Neural progenitor cell (in vitro differentiated cells): Measurements from ENCODE around the gene SLC26A6. TPM values are rescaled to one million over a fixed set of nuclear protein-coding genes. Genes with fewer than 3 reads are reported as not detected.

Experiments used
- DNase-seq: peaks from one replicate; pipeline ENCODE4 v3.0.0-alpha.2; 2016; ENCODE audit warnings: low spot score
- H2AFZ ChIP-seq: fragments of 200-600 bp; sonication (generic); replicated peaks from 2 replicates; pipeline ENCODE4 v1.6.1; 2016; ENCODE audit warnings: antibody characterized with exemption
- H3F3A ChIP-seq: fragments of 200-600 bp; sonication (generic); 2 replicates; pipeline ENCODE4 v1.6.1; 2016; ENCODE audit warnings: antibody characterized with exemption, low read depth
- H3K27ac ChIP-seq: fragments of 200-600 bp; sonication (generic); 2 replicates; pipeline ENCODE4 v1.5.1; 2016; ENCODE audit warnings: mild to moderate bottlenecking
- H3K27me3 ChIP-seq: fragments of 200-600 bp; sonication (generic); 2 replicates; pipeline ENCODE4 v1.6.1; 2016; ENCODE audit warnings: mild to moderate bottlenecking, moderate library complexity
- H3K36me3 ChIP-seq: fragments of 200-600 bp; sonication (generic); 2 replicates; pipeline ENCODE4 v1.5.1; 2016
- H3K4me1 ChIP-seq: fragments of 200-600 bp; sonication (generic); 2 replicates; pipeline ENCODE4 v1.6.1; 2016; ENCODE audit warnings: mixed run types
- H3K4me2 ChIP-seq: fragments of 200-600 bp; sonication (generic); 2 replicates; pipeline ENCODE4 v1.6.1; 2016
- H3K4me3 ChIP-seq: fragments of 200-600 bp; sonication (generic); 2 replicates; pipeline ENCODE4 v1.5.1; 2016
- H3K79me2 ChIP-seq: fragments of 200-600 bp; sonication (generic); 2 replicates; pipeline ENCODE4 v1.6.1; 2016; ENCODE audit warnings: low read depth
- H3K9ac ChIP-seq: fragments of 200-600 bp; sonication (generic); 2 replicates; pipeline ENCODE4 v1.6.1; 2016
- H3K9me3 ChIP-seq: fragments of 200-600 bp; sonication (generic); 2 replicates; pipeline ENCODE4 v1.5.1; 2016; ENCODE audit warnings: low read depth
- H4K20me1 ChIP-seq: fragments of 200-600 bp; sonication (generic); 2 replicates; pipeline ENCODE4 v1.6.1; 2016; ENCODE audit warnings: low read depth
- H3K27ac Mint-ChIP-seq: 3 replicates; pipeline ENCODE4 v1.8.0; 2021; ENCODE audit warnings: mixed read lengths
- H3K27me3 Mint-ChIP-seq: 2 replicates; pipeline ENCODE4 v1.8.0; 2022; ENCODE audit warnings: low read depth, mild to moderate bottlenecking, inconsistent platforms, moderate library complexity, mixed read lengths; ENCODE audit not compliant: insufficient read depth
- H3K36me3 Mint-ChIP-seq: 3 replicates; pipeline ENCODE4 v1.8.0; 2021; ENCODE audit warnings: mixed read lengths
- H3K4me1 Mint-ChIP-seq: 3 replicates; pipeline ENCODE4 v1.8.0; 2021; ENCODE audit warnings: mixed read lengths
- H3K4me3 Mint-ChIP-seq: 3 replicates; pipeline ENCODE4 v1.8.0; 2021; ENCODE audit warnings: mild to moderate bottlenecking, moderate library complexity, mixed read lengths
- H3K9me3 Mint-ChIP-seq: 3 replicates; pipeline ENCODE4 v1.8.0; 2020; ENCODE audit warnings: mixed read lengths
- EZH2 ChIP-seq: fragments of 200-600 bp; sonication (generic); IDR thresholded peaks from 2 replicates; pipeline ENCODE4 v1.6.1; 2017; ENCODE audit warnings: antibody characterized with exemption, mild to moderate bottlenecking, moderate library complexity
- EZH2phosphoT487 ChIP-seq: fragments of 200-600 bp; sonication (generic); IDR thresholded peaks from 2 replicates; pipeline ENCODE4 v1.6.1; 2017; ENCODE audit warnings: antibody characterized with exemption
- total RNA-seq: library from RNA; depleted of rRNA; stranded (reverse); fragments of >200 nt; gene quantifications from 2 replicates; pipeline ENCODE4 v1.2.3, GENCODE V29; 2015; ENCODE audit warnings: low replicate concordance
- TF ChIP-seq, protein P1 (sequence below): fragments of 200-600 bp; sonication (generic); IDR thresholded peaks from 2 replicates; pipeline ENCODE4 v1.5.1; 2017; ENCODE audit warnings: antibody characterized with exemption, mild to moderate bottlenecking

SLC26A6 gene
- 42.5 and 78.9 TPM in 2 replicates for total RNA-seq

DNA sequence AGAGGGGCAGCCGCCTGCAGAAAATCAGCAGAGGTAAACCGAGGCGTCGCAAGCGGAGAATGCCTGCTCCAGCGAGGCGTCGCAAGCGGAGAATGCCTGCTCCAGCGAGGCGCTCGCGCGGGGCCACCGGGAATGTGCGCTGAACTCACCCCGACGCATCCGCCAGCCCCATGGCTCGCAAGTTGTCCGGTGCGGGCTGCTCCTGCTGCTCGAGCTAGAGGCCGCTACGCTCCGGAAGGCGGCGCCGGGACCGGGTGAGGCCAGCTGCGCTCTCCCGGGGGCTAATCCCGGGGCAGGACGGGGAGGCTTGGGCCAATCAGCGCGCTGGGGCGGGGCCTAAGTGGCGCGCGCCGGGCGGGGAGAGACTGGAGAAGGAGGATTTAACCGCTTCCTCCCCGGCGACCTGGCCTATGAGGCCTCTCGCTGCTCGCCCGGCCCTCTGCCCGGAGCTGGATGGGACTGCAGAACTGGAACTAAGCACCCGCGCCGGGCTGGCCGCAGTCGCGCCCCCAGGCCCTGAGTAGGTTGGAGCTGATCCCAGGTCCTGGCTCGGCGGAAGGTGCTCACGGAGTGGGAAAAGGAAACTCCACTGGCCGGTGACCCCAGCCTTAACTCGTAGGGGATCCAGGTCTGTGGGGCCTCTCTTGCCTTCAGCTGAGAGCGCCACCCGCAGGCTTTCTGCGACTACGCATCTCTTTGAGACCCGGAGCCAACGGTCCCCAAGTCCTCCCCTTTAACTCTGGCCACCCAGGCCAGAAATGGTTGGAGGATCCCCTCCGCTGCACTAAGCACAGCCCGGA is at the start of gene SLC26A6:
TSS of gene SLC26A6 (minus strand) at position 240 of the 800 bp plus-strand sequence. CDS start at position 172, 68 bp downstream.
- H2AFZ ChIP-seq: peak within 1 kb of the TSS; percentile 57
- peaks cover 20% of the 10 kb centered on the region for H3K4me1 Mint-ChIP-seq

DNA sequence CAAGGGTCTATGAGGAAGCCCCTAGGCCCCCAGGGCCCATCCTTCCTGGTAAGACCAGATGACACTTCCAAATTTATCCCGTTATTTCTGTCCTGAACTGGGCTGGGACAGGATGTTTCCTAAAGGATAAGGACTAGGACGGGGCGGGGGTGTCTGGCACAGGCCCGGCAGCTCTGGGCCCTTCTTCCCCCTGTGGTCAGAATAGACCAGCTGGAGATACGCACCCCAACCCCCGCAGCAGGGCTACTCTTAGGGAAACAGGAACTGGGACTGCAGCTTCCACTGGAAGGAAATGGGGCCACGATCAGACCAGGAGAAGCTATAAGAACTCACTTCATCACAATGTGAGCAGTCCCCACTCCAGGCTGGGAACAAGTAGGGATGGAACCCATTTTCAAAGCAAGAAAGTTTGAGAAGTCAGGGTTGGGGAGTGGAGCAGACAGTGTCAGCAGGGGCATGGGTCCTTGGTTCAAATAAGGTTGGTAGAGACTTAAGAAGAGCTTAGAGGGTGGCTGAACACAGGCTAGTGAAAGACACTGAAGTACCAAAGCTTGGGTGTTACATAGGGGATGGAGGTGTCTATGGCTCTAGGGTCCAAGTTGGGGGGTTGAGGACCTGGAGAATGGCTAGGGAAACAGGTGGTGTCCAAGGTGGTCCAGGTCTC is 49.4 kb upstream of the SLC26A6 start:
- no peak for DNase-seq
- Histone ChIP-seq H3K36me3 (no peaks in the 10 kb centered on the region), H3K4me3 (peak overlapping the region; percentile 97), H3K9me3 (no peaks in the 10 kb centered on the region), H3F3A (peaks cover 37% of the 10 kb centered on the region), H3K79me2 (peaks cover 28% of the 10 kb centered on the region), H3K4me2 (peak overlapping the region; percentile 88), H3K27me3 (no peaks in the 10 kb centered on the region), H3K4me1 (peaks cover 9% of the 10 kb centered on the region), H3K27ac (no peak overlapping the region), H4K20me1 (peaks cover 57% of the 10 kb centered on the region), H3K9ac (peak overlapping the region; percentile 52), H2AFZ (no peak overlapping the region)
- Mint-ChIP-seq H3K27me3 (peaks cover 11% of the 10 kb centered on the region), H3K4me1 (peaks cover 20% of the 10 kb centered on the region), H3K36me3 (peaks cover 19% of the 10 kb centered on the region), H3K4me3 (peak overlapping the region; percentile 93), H3K27ac (peak overlapping the region; percentile 48), H3K9me3 (no peaks in the 10 kb centered on the region)
- TF ChIP-seq, protein P1, sequence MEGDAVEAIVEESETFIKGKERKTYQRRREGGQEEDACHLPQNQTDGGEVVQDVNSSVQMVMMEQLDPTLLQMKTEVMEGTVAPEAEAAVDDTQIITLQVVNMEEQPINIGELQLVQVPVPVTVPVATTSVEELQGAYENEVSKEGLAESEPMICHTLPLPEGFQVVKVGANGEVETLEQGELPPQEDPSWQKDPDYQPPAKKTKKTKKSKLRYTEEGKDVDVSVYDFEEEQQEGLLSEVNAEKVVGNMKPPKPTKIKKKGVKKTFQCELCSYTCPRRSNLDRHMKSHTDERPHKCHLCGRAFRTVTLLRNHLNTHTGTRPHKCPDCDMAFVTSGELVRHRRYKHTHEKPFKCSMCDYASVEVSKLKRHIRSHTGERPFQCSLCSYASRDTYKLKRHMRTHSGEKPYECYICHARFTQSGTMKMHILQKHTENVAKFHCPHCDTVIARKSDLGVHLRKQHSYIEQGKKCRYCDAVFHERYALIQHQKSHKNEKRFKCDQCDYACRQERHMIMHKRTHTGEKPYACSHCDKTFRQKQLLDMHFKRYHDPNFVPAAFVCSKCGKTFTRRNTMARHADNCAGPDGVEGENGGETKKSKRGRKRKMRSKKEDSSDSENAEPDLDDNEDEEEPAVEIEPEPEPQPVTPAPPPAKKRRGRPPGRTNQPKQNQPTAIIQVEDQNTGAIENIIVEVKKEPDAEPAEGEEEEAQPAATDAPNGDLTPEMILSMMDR: no peak
- no peak for TF ChIP-seq EZH2
- TF ChIP-seq EZH2phosphoT487: no peak

More for the DNA sequence above, at the start of gene SLC26A6:
- Histone ChIP-seq H3K79me2 (peaks cover 14% of the 10 kb centered on the region), H3K4me3 (peak within 1 kb of the TSS; percentile 78), H3K27me3 (no peaks in the 10 kb centered on the region), H3K4me1 (peaks cover 18% of the 10 kb centered on the region), H4K20me1 (peaks cover 24% of the 10 kb centered on the region), H3K4me2 (peak within 1 kb of the TSS; percentile 98), H3F3A (peaks cover 21% of the 10 kb centered on the region), H3K36me3 (no peaks in the 10 kb centered on the region), H3K9me3 (no peaks in the 10 kb centered on the region), H3K9ac (peak within 1 kb of the TSS; percentile 71), H3K27ac (peak within 1 kb of the TSS; percentile 55)
- peaks cover 12% of the 10 kb centered on the region for H3K36me3 Mint-ChIP-seq
- peak; percentile 100 for DNase-seq
- H3K27ac Mint-ChIP-seq: peak within 1 kb of the TSS; percentile 63
- peaks cover 9% of the 10 kb centered on the region for H3K27me3 Mint-ChIP-seq
- TF ChIP-seq EZH2phosphoT487: peak; percentile 12
- peak; percentile 36 for TF ChIP-seq EZH2
- TF ChIP-seq, protein P1: peak; percentile 77
- no peaks in the 10 kb centered on the region for H3K9me3 Mint-ChIP-seq
- peak within 1 kb of the TSS; percentile 90 for H3K4me3 Mint-ChIP-seq

- Histone ChIP-seq H3K27ac (no peak overlapping the region), H4K20me1 (peaks cover 50% of the 10 kb centered on the region), H3F3A (peaks cover 31% of the 10 kb centered on the region), H2AFZ (no peak overlapping the region), H3K36me3 (no peaks in the 10 kb centered on the region), H3K9me3 (no peaks in the 10 kb centered on the region), H3K4me3 (peak overlapping the region; percentile 97), H3K9ac (no peak overlapping the region), H3K79me2 (peaks cover 28% of the 10 kb centered on the region), H3K4me1 (peaks cover 9% of the 10 kb centered on the region), H3K4me2 (peak overlapping the region; percentile 88), H3K27me3 (no peaks in the 10 kb centered on the region)
- TF ChIP-seq, protein P1: no peak
- TF ChIP-seq EZH2 (no peak), EZH2phosphoT487 (no peak)
- Mint-ChIP-seq H3K9me3 (no peaks in the 10 kb centered on the region), H3K4me1 (peaks cover 20% of the 10 kb centered on the region), H3K36me3 (peaks cover 19% of the 10 kb centered on the region), H3K27ac (no peak overlapping the region), H3K4me3 (peak overlapping the region; percentile 93), H3K27me3 (peaks cover 11% of the 10 kb centered on the region)
- no peak for DNase-seq
These were observed 48.7 kb upstream of the SLC26A6 start for GRCh38 chr3:48684054-48684349.
